Suprapubic skin (tissue), 3 donors: ENCODE results near the gene NT5E.

ENCODE experiments used
- CTCF ChIP-seq, 2 donors: fragments of 200-600 bp in 1 of 2; fragments of 450-650 bp in 1 of 2; sonication (generic) in 1 of 2; IDR thresholded peaks; one replicate each; pipeline ENCODE4 v1.5.1; 2016 to 2019; ENCODE audit warnings: antibody characterized with exemption in 2 of 2, mild to moderate bottlenecking in 1 of 2, moderate library complexity in 1 of 2
- POLR2A ChIP-seq, 2 donors: fragments of 450-650 bp; IDR thresholded peaks; one replicate each; pipeline ENCODE4 v1.6.1; 2017; ENCODE audit warnings: antibody characterized with exemption in 2 of 2, mild to moderate bottlenecking in 2 of 2, moderate library complexity in 2 of 2

GRCh38 chr6:85421181-85421580 is 28.7 kb upstream of the NT5E start:
- TF ChIP-seq CTCF (IDR thresholded peaks at IDR 0.05) (no peak), POLR2A (IDR thresholded peaks at IDR 0.05) (no peak)
